Upper lobe of left lung (tissue), 4 donors: ENCODE results near the gene ARHGEF7.

Experiments used
- POLR2A ChIP-seq, 4 donors: fragments of 450-650 bp; IDR thresholded peaks; one replicate each; pipeline ENCODE4 v1.5.1; 2016 to 2017; ENCODE audit warnings: antibody characterized with exemption in 4 of 4, mild to moderate bottlenecking in 2 of 4
- POLR2AphosphoS5 ChIP-seq, 2 donors: sonication (generic); formaldehyde crosslinking; IDR thresholded peaks; one replicate each; pipeline ENCODE4 v1.5.1; 2017; ENCODE audit warnings: antibody characterized with exemption in 2 of 2
- TF ChIP-seq, protein P1 (sequence below), 6 experiments: fragments of 450-650 bp in 4 of 6; fragments of 200-600 bp in 2 of 6; sonication (generic) in 2 of 6; IDR thresholded peaks; one replicate each; pipeline ENCODE4 v1.5.1; 2016 to 2019; ENCODE audit warnings: antibody characterized with exemption in 6 of 6

DNA sequence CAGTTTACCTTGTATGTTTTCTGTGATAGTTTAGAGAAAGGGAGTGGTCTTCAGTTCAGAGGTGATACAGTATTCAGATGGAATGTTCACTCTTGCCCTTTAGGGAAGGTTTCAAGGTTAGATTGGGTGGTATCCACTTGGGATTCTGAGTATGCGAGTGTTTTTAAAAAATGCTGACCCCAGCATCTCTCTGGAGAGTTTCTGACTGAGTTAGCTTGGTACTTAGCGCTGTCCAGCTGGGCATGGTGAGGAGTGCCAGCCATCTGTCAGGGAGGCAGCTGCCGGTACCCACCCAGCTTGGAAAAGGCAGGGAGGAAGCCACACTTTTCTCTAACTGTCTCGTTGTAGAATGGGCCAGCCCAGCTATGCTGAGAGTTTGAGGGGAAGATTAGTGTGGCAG is 63.3 kb downstream of the ARHGEF7 start:
- TF ChIP-seq, protein P1, sequence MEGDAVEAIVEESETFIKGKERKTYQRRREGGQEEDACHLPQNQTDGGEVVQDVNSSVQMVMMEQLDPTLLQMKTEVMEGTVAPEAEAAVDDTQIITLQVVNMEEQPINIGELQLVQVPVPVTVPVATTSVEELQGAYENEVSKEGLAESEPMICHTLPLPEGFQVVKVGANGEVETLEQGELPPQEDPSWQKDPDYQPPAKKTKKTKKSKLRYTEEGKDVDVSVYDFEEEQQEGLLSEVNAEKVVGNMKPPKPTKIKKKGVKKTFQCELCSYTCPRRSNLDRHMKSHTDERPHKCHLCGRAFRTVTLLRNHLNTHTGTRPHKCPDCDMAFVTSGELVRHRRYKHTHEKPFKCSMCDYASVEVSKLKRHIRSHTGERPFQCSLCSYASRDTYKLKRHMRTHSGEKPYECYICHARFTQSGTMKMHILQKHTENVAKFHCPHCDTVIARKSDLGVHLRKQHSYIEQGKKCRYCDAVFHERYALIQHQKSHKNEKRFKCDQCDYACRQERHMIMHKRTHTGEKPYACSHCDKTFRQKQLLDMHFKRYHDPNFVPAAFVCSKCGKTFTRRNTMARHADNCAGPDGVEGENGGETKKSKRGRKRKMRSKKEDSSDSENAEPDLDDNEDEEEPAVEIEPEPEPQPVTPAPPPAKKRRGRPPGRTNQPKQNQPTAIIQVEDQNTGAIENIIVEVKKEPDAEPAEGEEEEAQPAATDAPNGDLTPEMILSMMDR (IDR thresholded peaks at IDR 0.05), result no peak
- TF ChIP-seq POLR2AphosphoS5 (IDR thresholded peaks at IDR 0.05) (no peak), POLR2A (IDR thresholded peaks at IDR 0.05) (no peak)
